ENCODE data around the gene RAB14.

RAB14 gene

DNA sequence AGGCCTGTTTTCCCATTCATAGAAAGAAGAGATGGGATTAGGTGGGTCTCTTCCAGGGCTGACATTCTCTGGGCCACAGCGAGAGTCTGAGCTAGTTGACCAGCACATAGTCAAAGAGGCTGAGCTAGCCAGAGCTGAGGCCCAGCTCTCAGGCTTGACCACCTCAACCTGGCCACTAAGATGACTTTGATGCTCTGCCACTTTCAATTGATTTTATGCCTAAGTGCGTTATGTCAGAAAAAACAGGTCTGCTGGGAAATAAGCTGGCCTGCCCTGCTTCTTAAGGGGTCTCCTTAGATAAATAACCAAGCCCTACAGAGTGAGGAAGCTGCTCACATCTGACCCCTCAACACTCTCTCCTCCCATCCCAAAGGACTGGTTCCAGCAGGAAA lies 20.0 kb upstream of the RAB14 start:
- DNase-seq (ENCODE audit: low spot score): no peak
- TF ChIP-seq, protein P1, sequence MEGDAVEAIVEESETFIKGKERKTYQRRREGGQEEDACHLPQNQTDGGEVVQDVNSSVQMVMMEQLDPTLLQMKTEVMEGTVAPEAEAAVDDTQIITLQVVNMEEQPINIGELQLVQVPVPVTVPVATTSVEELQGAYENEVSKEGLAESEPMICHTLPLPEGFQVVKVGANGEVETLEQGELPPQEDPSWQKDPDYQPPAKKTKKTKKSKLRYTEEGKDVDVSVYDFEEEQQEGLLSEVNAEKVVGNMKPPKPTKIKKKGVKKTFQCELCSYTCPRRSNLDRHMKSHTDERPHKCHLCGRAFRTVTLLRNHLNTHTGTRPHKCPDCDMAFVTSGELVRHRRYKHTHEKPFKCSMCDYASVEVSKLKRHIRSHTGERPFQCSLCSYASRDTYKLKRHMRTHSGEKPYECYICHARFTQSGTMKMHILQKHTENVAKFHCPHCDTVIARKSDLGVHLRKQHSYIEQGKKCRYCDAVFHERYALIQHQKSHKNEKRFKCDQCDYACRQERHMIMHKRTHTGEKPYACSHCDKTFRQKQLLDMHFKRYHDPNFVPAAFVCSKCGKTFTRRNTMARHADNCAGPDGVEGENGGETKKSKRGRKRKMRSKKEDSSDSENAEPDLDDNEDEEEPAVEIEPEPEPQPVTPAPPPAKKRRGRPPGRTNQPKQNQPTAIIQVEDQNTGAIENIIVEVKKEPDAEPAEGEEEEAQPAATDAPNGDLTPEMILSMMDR (IDR thresholded peaks at IDR 0.05; ENCODE audit: borderline replicate concordance, control extremely low read depth, extremely low read depth, insufficient read depth, missing control alignments): no peak
- in situ Hi-C loops (cut with MboI; ENCODE audit: low sequenced_read_pairs, unreplicated experiment): no loop called here

DNA sequence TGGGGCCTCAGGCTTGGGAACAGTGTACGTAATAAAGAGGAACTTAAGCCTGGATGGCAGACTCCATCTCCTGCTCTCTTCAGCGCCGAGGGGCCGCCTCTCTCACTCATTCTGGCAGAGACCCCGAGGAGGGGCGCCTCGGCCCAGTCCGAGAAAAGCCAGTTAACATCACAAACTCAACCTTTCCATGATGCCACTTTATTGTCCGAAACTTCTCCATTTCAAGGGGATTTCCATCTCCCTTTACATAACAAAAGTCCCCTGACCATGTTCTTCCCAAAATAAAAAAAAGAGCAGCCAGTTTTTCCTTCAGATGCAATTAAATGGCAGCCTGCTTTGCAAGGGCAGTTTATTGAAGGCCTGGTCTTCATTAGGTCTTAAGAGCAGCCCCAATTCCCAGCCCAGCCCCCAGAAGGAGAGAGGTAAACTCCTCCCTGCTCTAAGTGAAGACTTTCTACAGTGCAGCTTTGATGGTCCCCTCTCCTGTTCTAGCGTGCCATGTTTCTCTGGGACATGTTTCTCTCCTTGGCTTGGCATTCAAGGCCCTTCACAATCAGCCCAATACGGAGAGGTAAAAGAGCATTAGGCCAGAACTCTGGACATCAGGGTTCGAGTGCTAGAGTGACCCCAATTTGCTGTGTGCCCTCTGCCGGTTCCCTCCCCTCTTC lies 19.5 kb upstream of the RAB14 start:
- no peak for DNase-seq (ENCODE audit: low spot score)
- in situ Hi-C loops (cut with MboI; ENCODE audit: low sequenced_read_pairs, unreplicated experiment): no loop called here
- TF ChIP-seq, protein P1 (IDR thresholded peaks at IDR 0.05; ENCODE audit: borderline replicate concordance, control extremely low read depth, extremely low read depth, insufficient read depth, missing control alignments): no peak

DNA sequence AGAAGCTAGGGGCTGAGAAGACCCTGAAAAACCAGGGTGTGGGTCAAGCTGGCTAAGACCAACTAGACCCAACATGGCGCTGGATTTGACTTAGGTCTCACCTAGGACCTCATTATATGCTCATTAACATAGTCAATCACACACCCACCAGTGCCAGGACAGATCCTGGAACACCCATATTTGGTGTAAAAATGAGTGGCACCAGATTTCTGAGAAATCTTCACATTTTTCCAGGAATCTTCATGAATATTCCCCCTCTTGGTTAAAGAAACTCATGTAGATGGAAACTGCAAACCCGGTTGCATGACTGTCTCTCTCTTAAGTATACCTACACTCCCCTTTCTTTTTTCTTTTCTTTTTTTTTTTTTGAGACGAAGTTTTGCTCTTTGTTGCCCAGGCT lies 17.9 kb upstream of the RAB14 start:
- TF ChIP-seq, protein P1 (IDR thresholded peaks at IDR 0.05; ENCODE audit: borderline replicate concordance, control extremely low read depth, extremely low read depth, insufficient read depth, missing control alignments): no peak
- in situ Hi-C loops (cut with MboI; ENCODE audit: low sequenced_read_pairs, unreplicated experiment): loop anchor here (10.0 kb wide), 1 partner anchor 175 kb away; no protein-coding TSS in a partner anchor
- no peak for DNase-seq (ENCODE audit: low spot score)

DNA sequence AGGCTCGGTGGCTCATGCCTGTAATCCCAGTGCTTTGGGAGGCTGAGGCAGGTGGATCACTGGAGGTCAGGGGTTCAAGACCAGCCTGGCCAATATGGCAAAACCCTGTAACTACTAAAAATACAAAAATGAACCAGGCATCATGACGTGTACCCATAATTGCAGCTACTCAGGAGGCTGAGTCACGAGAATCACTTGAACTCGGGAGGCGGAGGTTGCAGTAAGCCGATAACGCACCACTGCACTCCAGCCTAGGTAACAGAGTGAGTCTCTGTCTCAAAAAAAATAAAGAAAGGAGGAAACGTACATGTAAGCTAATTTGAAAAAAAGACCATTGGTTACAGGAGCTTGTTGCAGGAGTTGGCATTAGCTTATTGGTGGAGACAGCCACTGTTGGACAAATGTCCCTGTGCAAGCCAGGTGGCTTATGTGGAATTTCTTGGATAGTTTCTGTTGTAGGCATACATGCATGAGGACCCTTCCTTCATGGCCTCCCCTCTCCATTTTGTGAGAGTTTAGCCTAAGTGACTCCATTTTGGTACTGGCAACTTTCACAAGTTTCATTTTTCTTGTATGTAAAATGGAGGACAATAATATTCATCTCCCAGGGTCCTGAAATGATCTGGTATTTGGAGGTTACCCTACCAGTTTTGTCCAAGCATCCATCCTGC lies 16.8 kb upstream of the RAB14 start:
- in situ Hi-C loops (cut with MboI; ENCODE audit: low sequenced_read_pairs, unreplicated experiment): loop anchor here (10.0 kb wide), 1 partner anchor 176 kb away; no protein-coding TSS in a partner anchor
- TF ChIP-seq, protein P1 (IDR thresholded peaks at IDR 0.05; ENCODE audit: borderline replicate concordance, control extremely low read depth, extremely low read depth, insufficient read depth, missing control alignments): no peak
- no peak for DNase-seq (ENCODE audit: low spot score)

DNA sequence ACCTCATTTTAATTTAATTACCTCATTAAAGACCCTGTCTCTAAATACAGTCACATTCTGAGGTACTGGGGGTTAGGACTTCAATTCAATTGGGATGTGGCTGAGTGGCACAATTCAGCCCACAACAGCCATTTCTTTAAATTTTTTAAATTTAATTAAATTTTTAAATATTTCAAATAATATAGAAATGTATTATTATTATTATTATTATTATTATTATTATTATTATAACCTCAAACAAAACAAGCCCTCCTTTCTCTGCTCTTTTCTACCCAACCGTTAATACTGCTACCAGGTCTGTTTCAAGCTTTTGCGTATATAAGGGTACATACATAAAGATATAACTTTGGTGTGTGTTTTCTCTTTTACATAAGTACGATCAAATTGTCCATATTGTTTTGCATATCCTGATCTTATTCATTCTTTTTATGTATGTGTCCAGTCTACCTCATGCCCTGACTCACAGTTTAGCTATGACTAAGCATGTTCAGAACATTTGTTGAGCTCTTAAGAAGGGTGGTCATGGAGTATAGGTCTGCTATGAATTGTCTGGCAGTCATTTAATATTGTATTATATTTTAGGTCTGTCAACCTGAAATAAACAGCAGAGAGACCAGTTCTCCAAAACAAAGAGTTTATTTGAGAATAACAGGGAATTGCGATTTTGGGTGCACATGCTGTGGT lies 16.1 kb upstream of the RAB14 start:
- in situ Hi-C loops (cut with MboI; ENCODE audit: low sequenced_read_pairs, unreplicated experiment): loop anchor here (10.0 kb wide), 1 partner anchor 177 kb away; no protein-coding TSS in a partner anchor
- DNase-seq (ENCODE audit: low spot score): peak; percentile 68
- TF ChIP-seq, protein P1 (IDR thresholded peaks at IDR 0.05; ENCODE audit: borderline replicate concordance, control extremely low read depth, extremely low read depth, insufficient read depth, missing control alignments): no peak

DNA sequence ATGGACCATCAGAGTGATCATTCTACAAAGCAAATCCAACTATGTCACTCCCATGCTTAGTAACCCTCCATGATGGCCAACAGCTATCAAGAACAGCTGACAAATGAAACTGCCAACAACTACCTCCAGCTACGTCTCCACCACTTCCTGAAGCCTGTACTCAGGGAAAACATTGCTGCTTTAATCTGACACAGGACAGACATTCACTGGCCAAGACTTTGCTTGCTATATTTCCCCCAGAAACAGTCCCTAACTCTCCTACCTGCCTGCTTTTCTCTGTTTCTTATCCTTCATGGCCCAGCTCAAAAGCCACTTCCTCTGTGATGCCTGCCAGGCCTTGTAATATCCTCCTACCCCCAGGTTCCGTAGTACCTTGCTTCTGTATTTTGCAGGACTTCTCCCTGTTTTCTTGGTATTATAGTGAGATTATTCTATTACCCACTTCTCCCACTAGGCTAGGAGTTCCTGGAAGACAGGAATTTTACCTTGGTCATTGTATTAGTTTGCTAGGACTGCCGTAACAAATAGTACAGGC lies 14.7 kb upstream of the RAB14 start:
- TF ChIP-seq, protein P1 (IDR thresholded peaks at IDR 0.05; ENCODE audit: borderline replicate concordance, control extremely low read depth, extremely low read depth, insufficient read depth, missing control alignments): no peak
- no peak for DNase-seq (ENCODE audit: low spot score)
- in situ Hi-C loops (cut with MboI; ENCODE audit: low sequenced_read_pairs, unreplicated experiment): loop anchor here (10.0 kb wide), 1 partner anchor 178 kb away; no protein-coding TSS in a partner anchor
